HG03442 (cell line): ENCODE results near the gene S100A9.

ENCODE experiments used
- ATAC-seq: cut with Tn5 transposase; IDR thresholded peaks from one replicate; pipeline ENCODE4 v1.9.1; 2021; ENCODE audit warnings: mild to moderate bottlenecking, moderate library complexity; ENCODE audit not compliant: unreplicated experiment

Gene S100A9

DNA sequence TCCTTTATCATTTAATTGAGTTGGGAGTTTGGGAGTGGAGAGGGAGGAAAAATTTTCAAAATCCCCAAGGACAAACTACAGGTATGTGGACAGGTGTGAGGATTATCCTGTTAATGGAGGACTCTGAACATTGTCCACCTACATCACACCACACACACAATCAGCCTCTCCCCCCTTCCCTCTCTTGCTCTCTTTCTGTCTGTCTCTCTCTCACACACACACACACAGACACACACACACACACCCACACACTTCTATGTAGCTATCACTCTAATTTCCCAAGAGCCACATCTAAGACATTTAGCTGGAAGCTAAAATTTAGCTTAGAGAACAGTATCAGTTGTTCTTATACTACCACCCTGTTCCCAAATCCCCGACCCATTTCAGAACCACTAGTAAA, 31.7 kb downstream of the S100A9 start:
- no peak for ATAC-seq

DNA sequence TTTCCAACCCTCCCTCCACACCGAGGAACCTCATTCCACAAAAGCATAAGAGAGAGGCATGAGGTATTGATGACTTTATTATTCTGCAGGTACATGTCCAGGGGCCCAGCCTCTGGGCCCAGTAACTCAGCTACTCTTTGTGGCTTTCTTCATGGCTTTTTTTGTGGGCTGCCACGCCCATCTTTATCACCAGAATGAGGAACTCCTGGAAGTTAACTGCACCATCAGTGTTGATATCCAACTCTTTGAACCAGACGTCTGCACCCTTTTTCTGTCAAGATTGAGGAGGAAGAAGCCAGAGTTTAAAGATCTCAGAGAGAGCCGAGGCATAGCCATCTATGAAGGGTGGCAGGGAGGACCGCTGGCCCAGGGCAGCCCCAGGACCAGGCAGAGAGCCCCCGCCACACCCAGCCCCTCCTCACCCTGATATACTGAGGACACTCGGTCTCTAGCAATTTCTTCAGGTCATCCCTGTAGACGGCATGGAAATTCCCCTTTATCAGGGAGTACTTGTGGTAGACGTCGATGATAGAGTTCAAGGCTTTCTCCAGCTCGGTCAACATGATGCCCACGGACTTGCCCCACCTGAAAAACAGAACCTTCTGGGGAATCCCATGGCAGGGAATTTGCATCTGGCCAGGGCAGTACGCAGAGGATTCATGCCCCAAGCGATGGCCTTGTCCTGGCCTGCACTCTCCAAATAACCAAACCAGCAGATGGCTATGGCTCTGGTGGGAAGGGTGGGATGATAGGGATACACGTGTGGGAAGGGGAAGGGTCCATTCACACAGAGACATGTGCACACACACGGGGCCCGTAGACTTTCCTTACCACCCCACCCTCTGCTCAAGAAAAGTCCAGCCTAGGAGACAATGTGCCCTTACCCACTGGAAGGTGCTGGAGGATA, 32.6 kb downstream of the S100A9 start:
- ATAC-seq, result no peak

DNA sequence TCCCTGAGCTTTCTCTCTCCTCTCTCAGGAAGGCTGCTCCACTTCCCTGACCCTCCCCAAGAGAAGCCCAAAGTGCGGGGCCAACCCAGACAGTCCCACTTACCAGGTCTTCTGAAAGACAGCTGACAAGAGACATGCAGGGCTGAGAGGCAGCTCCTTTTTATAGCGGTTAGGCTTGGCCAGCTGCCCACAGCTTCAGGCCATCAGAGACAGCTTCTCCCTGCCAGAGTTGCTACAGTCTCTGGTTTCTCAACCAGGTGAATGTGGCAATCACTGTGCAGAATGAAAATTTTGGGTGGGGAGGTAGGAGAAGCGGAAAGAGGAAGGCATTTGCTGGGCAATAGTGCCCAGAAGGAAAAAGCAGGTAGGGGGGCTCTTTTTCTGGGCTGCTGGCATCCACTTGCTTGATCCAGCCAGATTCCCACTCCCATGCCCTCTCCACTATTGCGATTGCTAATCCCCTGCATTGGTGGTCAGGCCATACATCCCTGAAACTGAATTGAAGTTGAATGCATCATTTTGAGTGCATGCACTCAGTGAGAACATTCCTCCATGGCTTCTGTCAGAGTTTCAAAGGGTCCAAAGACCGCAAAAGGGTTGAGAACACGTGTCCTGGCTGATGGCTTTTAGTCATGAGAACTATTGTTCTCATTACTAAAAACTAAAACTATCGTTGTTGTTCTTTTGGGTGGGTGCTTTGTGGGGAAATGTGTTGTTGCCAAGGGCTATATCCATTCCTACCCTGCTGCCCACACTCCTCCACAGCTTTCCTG, 33.5 kb downstream of the S100A9 start, which contains the start of gene S100A8:
Gene S100A8 (minus strand): TSS at position 136 of the 773 bp plus-strand sequence. CDS start 538 bp downstream, outside the sequence.
- no peak for ATAC-seq

DNA sequence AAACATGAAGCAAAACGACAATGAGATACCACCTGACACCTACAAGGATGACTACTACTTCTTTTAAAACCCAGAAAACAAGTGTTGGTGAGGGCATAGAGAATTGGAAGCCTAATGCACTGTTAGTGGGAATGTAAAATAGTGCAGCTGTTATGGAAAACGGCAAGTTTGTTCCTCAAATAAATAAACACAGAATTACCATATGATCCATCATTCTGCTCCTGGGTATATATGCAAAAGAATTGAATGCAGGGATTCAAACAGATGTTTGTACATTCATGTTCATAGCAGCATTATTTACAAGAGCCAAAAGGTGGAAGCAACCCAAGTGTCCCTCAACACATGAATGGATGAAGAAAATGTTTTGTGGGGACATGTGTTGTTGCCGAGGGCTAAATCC, 34.6 kb downstream of the S100A9 start:
- ATAC-seq, result no peak

DNA sequence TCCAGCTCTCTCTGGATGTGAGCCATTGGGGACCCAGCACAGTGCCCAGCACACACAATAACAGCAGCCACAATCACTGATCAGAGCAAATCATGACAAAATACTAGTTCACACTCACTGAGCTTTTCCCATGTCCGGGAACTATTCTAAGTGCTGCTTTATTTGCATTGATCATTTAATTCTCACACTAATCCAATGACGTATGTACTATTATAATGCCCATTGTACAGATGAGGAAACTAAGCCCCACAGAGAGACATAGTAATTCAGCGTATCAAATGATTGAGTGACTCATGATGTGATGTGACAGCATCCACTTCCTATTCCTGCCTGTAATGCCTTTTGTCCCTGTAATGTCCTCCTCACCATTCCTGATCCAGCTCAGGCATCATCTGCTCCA, 35.2 kb downstream of the S100A9 start:
- ATAC-seq, result no peak

DNA sequence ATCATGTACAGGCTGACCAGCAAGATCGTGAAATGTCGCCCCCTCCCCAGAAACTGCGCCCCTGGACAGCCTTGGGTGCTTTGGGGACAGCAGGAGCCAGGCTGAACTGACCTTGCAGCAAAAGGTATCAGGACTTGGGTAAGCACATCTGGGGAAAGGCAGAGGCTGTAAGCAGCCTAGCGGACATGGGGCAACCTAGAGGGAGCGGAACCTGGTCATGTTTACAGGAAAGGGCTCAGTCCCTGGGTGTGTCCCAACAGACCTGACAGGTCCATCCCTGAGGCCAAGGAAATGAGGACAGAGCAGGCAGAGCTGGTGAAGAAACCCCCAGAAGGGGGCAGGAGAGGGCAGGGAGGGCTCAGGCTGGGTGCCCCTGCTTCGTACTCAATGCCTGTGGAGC, 36.3 kb downstream of the S100A9 start:
- no peak for ATAC-seq

DNA sequence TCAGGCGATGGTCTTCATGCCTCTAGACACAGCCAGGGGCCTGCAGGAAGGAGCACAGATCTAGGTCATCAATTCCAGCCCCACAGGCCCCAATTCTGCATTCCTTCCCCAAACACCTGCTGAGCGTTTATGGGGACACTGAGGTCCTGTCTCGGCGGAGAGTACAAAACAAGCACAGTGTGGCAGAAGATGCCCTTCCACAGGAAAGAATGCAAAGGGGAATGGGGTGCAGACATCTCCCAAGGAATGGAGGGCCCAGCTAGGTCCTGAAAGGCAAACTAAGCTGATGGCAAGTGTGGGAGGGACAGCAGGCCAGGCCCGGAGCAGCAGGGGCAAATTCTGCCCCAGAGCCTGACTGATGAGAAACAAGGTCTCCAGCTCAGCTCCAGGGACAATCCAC, 36.7 kb downstream of the S100A9 start:
- no peak for ATAC-seq

DNA sequence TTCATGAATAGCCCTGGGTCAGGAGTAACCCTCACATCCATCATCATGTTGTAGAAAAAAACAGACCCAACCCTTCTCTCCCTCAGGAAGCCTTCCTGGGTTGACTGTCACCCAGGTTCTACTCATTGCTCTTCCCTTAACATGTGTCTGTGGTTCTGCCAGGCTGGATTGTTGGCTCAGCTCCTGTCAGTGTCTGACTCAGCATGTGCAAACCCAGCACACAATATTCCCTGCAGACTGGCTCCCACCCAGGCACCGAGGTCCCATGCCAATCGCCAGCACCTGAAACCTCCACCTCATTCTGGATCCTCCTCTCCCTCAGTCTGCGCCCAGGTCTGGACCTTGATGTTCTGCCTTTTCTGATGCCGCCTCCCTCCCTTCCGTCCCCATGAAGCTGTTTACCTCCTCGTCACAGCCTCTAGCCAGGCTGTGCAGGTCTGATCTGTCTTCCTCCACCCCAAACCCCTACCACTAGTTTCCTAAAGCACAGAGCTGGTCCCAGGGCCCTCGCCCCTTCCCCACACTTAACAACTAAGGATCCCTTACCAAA, 37.6 kb downstream of the S100A9 start:
- ATAC-seq, result no peak

DNA sequence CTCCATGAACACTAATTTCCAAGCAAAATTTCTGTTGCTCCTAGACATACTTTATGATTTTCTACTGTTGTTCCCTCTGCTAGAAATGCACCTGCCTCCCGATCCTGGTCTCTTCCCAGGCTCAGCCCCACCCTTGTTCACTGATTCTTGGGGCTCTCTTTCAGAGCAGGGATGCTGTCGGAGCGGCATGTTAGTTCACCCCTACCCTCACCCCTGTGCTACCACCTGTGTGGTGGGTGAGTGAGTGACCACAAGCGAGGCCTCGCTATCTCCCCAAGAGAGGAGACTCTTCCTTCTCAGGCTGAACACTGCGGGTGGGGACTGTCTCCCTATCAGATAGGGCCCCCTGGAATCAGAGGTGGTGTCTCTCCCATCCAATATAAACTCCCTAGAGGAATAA, 38.1 kb downstream of the S100A9 start:
- ATAC-seq, result no peak

DNA sequence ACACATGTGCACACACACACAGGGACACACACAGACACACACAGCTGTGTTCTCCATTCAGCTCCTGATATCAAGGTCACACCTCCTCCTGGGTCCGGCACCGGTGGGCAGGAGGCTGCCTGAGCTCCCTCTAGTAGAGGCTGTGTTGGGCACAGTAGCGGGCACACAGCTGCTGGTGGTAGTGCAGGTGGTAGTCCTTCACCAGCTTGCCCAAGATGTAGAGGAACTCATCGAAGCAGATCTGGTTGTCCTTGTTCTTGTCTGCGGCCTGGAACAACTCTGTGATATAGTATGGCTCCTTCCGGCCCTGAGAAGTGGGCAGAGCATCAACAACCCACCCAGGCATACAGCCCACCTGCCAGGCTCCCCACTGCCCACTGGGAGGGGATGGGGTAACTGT, 38.8 kb downstream of the S100A9 start:
- ATAC-seq, result no peak

DNA sequence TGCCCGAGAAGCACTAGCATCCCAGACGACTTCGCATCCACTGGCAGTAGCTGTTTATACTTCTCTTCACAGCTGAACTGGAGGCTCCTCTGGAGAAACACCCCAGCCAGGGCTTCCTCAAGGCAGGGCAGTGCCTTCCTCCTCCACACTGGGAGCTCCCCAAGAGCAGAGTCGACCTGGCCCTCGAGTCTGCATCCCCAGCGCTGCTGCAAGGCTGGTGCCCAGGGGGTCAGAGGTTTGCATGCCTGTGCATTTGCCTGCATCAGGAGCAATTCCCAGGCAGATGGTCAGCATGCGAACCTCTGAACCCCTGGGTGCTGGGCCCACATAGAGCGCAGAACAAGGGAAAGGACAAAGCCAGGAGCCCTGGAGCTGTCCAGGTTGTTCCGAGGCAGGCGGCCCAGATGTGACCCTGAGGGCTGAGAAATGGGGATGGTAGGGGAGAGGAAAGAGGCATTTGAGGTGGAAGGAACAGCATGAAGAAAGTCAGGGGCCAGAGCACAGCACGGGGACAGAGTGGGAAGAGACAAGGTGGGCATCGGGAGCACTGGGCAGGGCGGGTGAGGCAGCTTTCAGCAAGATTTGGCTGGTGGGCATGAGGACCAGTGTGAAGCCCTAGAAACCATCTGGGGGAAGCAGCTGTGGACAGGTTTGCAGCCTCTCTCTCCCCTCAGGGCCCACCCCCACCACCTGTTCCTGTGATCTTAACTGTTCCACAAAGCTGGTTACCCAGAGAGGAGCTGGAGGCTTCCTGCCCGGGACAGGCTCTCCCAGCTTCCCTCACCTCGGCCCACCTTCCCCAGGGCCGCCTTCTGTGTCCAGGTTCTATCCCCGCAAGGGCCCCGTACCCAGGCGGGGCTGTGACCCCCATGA, 39.6 kb downstream of the S100A9 start:
- no peak for ATAC-seq

DNA sequence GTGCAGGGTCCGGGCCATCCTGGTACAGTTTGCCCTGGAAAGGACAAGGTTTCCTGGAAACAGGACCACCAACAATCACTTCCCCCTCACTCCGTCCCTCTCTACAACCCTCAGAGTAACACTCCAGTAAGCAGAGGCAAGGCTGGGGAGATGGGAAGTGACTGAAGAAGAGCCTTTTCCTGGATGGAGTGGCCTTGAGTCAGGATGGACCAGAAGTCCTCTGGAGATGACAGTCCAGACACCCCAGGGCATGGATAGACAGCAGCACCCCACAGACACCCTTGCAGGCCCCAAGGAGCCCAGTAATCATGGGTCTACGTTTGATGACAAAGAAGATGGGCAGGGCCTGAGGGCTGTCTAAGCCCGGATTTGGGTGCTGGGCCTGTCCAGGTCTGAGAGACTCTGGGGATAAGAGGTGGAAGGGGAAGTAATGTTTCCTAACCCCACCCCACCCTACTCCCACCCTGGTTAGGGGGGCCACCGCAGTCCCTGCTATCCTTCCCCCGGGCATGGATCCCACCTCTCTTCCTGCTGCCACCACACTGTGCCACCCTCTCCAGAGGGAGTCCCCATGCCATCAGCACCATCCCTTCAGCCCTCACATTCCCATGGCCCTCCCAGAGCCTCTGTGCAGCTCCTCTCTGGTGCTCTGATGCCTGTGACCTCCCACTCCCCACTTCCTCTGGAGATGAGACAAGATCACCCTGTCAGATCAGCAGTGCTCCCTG, 40.4 kb downstream of the S100A9 start:
- ATAC-seq, result no peak

DNA sequence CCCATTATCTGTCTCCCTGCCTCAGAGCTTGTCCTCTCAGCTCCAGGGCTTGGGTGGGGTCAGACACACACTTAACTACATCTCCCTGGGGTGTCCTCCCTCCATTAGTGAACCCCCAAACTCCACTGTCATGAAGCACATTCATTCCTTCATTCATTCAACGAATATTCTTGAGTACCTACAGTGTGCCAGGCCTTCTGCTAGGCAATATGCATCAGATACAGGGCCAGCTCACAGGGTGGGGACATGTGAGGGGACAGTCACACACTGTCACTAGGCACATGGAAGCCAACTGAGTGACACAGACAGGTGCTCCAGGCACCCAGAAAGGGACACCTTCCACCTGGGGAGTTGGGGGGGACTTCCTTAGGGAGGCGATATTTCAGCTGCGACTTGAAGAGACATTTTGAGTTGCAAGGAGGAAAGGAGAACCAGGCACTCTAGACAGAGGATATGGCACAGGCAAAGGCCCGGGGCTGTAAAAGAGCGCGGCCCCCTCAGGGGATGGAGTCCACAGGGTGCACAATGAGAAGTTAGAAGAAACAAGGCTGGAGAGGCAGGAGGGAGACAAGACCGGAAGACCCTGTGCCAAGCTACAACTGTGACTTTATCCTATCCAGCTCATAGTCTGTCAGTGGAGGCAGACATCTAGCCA, 41.9 kb downstream of the S100A9 start:
- ATAC-seq, result no peak

DNA sequence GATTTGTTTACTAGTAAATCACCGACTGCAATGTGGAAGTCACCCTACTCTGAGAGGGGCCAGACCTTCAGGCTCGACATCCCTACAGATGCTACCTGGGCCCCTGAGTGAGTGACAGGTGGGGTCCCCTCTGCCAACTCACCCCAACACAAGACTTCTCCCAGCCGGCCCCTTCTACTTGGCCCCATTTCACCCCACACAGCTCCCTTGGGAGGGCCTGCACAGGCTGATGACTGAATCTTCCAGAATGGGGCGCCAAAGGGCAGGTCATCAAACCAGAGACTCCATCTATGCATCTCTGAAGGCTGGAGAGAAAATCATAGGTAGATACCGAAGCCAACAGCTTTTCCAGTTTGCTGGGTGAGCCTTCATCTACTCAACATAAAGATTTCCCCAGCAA, 42.6 kb downstream of the S100A9 start:
- no peak for ATAC-seq

DNA sequence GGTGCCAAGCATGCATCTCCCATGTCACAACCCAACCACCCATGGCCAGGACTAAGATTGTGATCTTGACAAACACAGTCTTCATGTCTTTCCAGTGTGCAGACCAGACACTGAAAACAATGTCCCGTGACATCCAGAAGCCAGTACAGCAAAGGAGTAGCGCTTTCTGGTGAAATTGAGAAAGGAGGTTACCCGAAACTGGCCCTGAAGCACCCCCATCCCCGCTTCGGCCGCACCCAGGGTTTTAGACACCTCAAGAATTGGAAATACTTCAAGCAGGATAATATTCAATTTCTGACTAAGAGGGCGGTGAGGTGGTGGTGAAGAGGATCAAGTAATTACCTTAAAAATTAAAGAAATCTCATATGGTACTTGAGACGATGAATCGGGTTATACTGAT, 43.8 kb downstream of the S100A9 start:
- ATAC-seq, result no peak

DNA sequence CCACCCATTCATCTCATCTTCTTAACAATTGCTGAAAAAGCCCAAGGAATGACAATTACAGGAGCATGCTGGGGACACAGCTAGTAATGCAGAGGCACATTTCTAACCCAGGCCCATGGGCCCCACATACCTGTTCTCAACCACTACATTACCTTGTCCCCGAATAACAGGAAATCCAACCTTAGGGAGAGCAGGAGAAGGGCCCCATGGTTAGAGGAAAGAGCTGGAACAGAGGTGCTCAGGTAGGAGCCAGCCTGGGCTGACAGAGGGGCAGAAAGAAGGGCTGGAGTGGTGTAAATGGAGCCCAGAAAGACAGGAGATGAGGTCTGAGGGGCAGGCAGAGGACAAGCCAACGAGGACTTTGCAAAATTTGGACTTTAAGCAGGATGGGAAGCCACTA, 44.6 kb downstream of the S100A9 start:
- ATAC-seq, result no peak

DNA sequence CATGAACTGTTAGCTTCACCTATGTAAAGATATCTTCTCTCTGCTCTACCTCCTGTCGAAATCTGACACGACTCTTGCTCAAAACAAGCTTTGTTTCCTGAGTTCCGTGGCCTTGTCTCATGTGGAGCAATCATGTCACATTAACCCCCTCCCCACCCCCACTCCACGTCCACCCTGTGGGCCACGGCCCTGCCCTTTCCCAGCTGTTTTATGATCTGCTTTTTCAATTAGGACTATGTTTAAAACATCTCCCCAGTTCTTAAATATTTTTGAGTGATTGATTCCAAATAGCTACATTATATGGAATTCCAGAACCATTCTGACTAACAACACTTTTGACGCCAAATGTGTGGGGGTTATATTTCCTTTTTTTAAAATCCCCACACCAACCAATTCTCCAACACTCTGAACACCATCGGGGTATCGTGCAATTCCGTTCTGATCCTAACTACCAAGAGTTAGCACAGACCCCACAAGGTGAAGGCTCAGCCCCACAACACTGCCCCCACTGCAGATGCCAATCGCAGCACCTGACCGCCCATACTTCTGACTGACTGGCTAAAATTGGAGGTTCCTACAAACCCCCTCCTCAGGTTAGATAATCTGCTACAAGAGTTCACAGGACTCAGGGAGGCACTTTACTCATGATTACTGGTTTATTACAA, 45.9 kb downstream of the S100A9 start:
- ATAC-seq, result no peak

DNA sequence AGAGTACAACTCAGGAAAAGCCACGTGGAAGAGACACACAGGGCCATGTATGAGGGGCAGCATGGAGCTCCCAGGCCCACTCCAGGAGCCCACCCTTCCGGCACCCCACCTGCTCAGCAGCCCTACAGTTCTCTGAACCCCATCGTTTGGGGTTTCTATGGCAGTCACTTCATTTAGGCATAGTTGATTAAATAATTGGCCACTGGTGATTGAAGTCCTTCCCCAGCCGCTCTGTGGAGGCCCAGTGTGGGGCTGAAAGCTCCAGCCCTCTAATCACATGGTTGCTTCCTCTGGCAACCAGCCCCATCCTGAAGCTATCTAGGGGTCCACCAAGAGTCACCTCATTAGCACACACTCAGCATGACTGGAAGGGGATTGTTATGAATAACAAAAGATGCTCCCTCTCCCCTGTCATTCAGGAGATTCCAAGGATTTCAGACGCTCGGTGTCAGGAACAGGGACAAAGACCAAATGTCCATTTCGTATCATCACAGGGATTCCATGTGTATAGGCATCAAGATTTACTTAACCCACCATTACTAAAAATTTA, 46.5 kb downstream of the S100A9 start:
- no peak for ATAC-seq

DNA sequence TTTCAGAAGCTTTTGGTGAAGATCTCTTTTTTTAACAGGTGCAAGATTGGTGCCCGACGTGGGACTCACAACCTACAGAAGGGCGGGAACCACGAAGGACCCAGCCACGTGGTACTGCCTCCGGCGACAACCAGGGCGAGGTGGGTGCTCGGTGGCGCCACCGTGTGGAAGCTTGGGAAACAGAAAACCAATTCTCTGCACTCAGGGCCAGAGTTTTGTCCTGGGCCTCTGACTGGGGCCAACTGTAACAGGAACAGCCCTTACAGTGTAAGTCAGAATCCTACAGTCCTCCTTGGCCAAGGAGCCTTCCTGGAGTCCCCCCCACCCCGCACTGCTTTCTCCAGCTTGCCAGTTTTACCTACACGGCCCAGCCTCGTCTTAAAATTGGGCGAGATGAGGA, 47.1 kb downstream of the S100A9 start:
- no peak for ATAC-seq
